ENCODE results near the gene MUC3A.

DNA sequence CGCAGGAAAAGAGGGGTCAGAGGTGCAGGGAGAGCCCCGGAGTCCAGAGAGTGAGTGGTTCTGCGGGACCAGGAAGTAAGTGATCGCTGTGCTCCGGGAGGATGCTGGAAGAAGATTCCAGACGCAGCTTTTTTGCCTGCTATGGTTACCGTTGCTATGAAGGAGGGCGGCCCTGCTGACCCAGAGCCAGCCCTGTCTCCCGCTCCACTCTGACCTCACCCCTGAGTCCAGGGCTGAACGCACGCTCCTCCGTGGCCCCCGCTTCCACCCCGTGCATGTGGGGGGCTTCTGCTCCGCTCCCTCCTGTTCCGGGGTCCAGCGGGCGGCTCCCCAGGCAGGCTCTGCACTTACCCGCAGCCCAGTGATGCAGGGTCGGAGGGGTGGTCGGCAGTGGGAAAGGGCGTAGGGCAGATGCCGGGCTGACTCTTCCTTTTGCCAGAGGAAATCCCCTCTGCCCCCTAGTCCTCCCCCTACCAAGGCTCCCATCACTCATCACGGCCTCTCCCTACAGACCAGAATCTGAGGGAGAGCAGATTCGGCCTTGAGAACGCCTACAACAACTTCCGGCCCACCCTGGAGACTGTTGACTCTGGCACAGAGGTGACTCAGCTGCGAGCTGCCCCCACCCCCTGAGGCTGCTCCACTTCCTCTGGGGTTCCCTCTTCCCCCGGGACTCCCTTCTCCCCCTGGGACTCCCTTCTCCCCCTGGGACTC lies 67.9 kb downstream of the MUC3A start:
- TF ChIP-seq, protein P1, sequence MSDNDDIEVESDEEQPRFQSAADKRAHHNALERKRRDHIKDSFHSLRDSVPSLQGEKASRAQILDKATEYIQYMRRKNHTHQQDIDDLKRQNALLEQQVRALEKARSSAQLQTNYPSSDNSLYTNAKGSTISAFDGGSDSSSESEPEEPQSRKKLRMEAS (IDR thresholded peaks at IDR 0.05; ENCODE audit: low read depth, low read length) = 0 out of 2 replicates have a peak, but pooled peaks have one; percentile 17
- TF ChIP-seq, protein P2, sequence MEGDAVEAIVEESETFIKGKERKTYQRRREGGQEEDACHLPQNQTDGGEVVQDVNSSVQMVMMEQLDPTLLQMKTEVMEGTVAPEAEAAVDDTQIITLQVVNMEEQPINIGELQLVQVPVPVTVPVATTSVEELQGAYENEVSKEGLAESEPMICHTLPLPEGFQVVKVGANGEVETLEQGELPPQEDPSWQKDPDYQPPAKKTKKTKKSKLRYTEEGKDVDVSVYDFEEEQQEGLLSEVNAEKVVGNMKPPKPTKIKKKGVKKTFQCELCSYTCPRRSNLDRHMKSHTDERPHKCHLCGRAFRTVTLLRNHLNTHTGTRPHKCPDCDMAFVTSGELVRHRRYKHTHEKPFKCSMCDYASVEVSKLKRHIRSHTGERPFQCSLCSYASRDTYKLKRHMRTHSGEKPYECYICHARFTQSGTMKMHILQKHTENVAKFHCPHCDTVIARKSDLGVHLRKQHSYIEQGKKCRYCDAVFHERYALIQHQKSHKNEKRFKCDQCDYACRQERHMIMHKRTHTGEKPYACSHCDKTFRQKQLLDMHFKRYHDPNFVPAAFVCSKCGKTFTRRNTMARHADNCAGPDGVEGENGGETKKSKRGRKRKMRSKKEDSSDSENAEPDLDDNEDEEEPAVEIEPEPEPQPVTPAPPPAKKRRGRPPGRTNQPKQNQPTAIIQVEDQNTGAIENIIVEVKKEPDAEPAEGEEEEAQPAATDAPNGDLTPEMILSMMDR (IDR thresholded peaks at IDR 0.05; ENCODE audit: low read depth, low read length) = no peak

Data from NB4 (cell line).